KBM-7 (cell line): ENCODE measurements around the gene TGFB1I1.
"Not testable (repeated sequence)": the region's sequence is repeated elsewhere in the genome, so short reads cannot be mapped to it uniquely, and the experiment has no call there.

Source experiments
- DNase-seq: peaks from one replicate; pipeline ENCODE4 v3.0.0-alpha.2; 2015
- in situ Hi-C: fragments of 300-500 bp; cut with MboI; formaldehyde crosslinking; loops from 2 replicates; pipeline ENCODE4 v1.14.3; 2020; ENCODE audit warnings: low sequenced_read_pairs, low pct_unique_long_range_greater_than_20kb, mixed read lengths

Gene TGFB1I1

GRCh38 chr16:31483081-31483480, 11.1 kb downstream of the TGFB1I1 start, which contains the start of gene SLC5A2:
SLC5A2 (plus strand) TSS chr16:31483123; CDS start chr16:31483137, 14 bp downstream.
- no peak for DNase-seq
- in situ Hi-C loops, result no loop called here

- DNase-seq, in situ Hi-C loops: not testable (repeated sequence)
Measured at GRCh38 chr16:31484048-31484447, 12.1 kb downstream of the TGFB1I1 start.

DNA sequence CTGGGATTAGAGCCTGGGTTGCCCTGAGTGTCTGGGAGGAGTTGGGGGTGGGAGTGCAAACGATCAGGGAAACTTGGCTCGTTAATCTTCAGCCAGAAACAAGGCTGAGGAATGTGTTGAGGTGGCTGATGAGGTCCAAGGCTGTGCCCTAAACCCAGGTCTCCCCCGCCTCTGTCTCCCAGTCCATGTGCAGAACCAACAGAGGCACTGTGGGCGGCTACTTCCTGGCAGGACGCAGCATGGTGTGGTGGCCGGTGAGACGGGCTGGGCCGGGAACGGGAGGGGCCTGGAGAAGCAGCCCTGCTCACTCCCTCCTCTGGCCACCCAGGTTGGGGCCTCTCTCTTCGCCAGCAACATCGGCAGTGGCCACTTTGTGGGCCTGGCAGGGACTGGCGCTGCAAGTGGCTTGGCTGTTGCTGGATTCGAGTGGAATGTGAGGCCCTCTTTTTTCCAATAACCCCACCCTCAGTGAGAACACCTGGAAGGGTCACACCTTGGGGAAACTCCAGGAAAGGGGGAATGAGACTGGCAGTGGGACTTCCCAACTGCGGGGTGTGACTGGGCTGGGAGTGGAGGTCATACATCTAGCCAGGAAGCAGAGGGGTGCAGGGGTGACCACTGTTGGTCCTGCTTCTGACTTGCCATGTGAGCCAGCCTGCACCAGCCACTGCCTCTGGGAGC, 12.7 kb downstream of the TGFB1I1 start:
- in situ Hi-C loops, result no loop called here

GRCh38 chr16:31485571-31485970, 13.6 kb downstream of the TGFB1I1 start:
- in situ Hi-C loops, result no loop called here
- DNase-seq, result no peak

More for the DNA sequence above, 12.7 kb downstream of the TGFB1I1 start:
- DNase-seq, result no peak

GRCh38 chr16:31486045-31486444, 14.1 kb downstream of the TGFB1I1 start:
- in situ Hi-C loops, result no loop called here
- DNase-seq, result no peak

DNA sequence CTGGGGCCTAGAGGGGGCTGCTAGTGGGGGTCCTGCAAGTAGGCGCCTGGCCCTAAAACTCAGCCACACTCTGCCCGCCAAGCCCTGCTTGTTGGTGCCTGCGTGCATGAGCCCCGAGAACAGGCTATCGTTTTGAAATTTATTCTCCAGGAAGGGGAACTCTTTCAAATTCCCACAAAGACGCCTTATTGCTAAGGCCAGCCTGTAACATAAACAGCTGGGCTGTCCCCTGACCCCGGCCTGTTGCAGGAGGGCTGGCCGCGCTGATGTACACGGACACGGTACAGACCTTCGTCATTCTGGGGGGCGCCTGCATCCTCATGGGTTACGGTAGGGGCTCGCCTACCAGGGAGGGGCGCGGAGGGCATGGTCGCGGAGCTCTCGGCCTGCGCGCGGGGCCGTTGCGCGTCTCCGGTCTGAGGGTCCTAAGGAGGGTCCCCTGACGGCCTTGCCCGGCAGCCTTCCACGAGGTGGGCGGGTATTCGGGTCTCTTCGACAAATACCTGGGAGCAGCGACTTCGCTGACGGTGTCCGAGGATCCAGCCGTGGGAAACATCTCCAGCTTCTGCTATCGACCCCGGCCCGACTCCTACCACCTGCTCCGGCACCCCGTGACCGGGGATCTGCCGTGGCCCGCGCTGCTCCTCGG, 15.2 kb downstream of the TGFB1I1 start:
- in situ Hi-C loops, result no loop called here
- no peak for DNase-seq

GRCh38 chr16:31487720-31488467, 15.9 kb downstream of the TGFB1I1 start:
- in situ Hi-C loops, result no loop called here
- no peak for DNase-seq

GRCh38 chr16:31488468-31489297, 16.7 kb downstream of the TGFB1I1 start:
- in situ Hi-C loops, result no loop called here
- no peak for DNase-seq

- DNase-seq, result no peak
- in situ Hi-C loops, result no loop called here
Measured at GRCh38 chr16:31489298-31489564, 17.3 kb downstream of the TGFB1I1 start.

GRCh38 chr16:31489616-31490584, 17.9 kb downstream of the TGFB1I1 start:
- no peak for DNase-seq
- in situ Hi-C loops, result no loop called here

DNA sequence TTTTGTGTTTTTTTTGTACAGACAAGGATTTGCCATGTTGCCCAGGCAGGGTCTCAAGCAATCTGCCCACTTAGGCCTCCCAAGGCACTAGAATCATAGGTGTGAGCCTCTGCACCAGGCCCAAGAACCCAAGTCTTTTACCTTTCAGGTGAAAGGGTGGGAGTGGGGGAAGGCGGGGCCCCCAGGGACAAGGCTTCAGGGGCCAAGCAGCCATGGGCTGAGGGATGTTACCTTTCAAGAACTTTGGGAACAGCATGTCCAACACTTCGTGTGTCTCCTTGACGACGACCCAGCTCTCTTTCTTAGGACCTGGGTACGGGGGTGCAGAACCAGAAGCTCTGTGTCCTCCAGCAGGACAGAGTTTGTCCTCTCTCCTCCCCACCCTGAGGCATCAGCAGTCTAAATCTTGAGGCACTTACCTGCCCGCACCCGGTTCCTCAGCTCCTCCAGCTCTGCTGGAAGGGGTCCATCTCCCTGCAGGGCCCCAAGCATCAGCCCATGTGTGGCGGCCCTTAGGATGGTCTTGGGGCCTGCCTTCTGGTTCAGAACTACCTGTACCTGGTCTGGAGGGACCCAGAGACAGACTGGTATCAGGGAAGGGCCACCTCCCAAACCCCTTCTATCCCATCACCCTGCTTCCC, 19.9 kb downstream of the TGFB1I1 start:
- in situ Hi-C loops, result no loop called here

DNA sequence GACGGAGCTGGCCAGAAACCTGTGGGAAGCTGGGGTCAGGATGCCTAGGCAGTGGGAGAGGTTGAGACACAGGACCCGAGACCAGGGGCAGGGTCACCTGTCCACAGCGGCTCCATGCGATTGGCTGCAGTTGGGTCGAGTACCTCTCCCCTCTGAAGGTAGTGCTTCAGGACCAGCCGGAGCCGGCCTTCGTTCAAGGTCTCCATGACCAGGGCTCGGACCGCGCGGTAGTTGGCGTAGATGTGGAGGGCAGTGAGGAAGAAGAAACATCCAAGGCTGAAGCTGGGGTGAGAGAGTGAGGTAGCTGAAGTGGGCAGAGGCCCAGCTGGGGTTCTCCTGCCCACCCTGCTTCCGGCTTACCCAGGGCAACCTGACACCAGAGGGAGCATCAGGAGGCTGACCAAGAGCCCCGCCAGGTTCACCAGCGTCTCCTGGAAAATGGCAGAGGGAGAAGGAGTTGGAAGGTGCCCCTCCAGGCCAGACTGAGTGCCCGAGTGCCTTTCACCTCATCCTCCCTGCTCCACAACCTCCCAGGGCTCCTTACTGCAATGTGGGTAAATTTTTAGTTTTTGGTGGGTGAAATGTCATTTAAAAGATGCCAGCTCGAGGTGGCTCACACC, 21.7 kb downstream of the TGFB1I1 start:
- in situ Hi-C loops, result no loop called here
- no peak for DNase-seq

More for the DNA sequence above, 19.9 kb downstream of the TGFB1I1 start:
- no peak for DNase-seq

DNA sequence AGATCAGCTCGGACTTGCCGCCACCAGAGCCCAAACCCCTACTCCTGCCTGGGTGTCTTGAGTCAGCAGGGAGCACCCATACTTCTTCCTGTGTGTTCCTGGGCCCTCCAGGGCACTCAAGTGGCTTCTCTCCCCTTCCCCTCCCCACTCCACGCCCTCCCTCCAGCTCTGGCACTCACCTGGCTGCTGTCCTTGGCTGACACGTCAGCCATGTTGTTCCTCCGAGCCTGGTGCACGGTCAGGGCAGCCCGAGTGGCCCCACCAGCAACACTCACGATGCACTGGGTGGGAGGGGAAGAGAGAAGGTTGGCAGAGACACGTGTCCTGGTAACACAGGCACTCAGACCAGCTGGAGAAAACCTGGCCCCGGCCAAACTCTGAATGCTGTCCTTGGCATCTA, 24.7 kb downstream of the TGFB1I1 start:
- no peak for DNase-seq
- in situ Hi-C loops, result no loop called here

GRCh38 chr16:31498493-31498892, 26.5 kb downstream of the TGFB1I1 start:
- in situ Hi-C loops, result no loop called here

GRCh38 chr16:31499928-31500327, 28.0 kb downstream of the TGFB1I1 start:
- no peak for DNase-seq
- in situ Hi-C loops, result no loop called here

More at GRCh38 chr16:31498493-31498892, 26.5 kb downstream of the TGFB1I1 start:
- DNase-seq, result no peak

DNA sequence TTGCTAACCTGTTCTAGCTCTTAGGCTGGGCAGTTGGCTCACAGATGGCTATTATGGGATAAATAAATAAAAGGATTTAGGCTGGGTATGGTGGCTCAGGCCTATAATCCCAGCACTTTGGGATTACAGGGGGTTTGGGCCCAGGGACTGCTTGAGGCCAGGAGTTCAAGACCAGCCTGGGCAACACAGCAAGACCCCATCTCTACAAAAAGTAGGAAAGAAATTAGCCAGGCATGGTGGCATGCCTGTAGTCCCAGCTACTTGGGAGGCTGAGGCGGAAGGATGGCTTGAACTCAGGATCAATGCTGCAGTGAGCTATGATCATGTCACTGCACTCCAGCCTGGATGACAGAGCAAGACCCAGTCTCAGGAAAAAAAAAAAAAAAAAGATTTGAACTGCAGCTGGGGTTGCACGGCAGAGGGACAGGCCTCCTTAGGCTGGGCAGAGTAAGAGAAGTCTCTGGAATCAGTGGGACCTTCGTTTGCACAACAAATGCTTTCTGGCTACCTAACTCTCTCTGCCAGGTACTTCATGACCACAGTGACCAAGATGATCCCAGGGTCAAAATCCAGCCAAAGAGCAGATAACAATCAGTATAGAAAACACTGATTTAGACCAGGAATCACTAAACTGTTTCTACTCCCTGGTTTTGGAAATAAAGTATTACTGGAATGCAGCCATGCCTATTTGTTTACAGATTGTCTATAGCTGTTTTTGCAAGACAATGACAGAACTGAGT, 29.4 kb downstream of the TGFB1I1 start:
- in situ Hi-C loops, result no loop called here
- DNase-seq, result no peak

DNA sequence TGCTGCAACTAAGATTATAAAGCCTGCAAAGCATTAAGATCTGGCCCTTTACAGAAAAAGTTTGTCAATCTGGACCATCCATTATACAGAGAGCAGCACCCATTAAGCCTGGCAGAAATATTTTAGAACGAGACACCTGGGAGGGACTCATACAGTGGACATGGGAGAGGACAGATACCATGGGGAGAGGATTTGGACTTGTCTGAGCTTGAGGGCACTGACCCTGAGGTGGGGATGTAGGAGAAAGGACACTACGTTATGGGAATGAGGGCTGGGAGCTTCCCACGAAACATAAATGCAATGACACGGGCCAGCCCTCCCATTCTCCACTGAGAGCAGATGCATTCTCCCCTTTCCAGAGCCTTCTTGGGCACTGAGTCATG, 30.0 kb downstream of the TGFB1I1 start:
- DNase-seq, result no peak
- in situ Hi-C loops, result no loop called here
